Measurements from ENCODE around the gene PKLR.

DNA sequence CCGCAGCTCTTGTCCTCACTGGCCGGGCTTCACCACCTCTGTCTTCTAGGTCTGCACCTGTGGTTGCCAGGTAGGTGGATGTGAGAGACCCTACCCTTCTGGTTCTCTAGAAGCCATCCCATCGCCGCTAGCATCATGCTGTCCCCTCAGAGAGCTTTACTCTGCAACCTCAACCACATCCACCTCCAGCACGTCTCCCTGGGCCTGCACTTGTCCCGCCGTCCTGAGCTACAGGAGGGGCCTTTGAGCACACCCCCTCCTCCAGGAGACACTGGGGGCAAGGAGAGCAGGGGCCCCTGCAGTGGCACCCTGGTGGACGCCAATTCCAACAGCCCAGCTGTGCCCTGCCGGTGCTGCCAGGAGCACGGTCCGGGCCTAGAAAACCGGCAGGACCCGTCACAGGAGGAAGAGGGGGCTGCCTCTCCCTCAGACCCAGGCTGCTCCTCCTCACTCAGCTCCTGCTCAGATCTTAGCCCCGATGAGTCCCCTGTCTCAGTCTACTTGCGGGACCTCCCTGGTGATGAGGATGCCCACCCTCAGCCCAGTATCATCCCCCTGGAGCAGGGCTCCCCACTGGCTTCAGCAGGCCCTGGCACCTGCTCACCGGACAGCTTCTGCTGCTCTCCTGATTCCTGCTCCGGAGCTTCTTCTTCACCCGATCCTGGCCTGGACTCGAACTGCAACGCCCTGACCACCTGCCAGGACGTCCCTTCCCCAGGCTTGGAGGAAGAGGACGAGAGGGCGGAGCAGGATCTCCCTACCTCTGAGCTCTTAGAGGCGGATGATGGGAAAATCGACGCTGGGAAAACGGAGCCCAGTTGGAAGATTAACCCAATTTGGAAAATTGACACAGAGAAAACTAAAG, 20.6 kb upstream of the PKLR start:
- no peak for TF ChIP-seq POLR2A (IDR thresholded peaks at IDR 0.05)
- TF ChIP-seq, protein P1, sequence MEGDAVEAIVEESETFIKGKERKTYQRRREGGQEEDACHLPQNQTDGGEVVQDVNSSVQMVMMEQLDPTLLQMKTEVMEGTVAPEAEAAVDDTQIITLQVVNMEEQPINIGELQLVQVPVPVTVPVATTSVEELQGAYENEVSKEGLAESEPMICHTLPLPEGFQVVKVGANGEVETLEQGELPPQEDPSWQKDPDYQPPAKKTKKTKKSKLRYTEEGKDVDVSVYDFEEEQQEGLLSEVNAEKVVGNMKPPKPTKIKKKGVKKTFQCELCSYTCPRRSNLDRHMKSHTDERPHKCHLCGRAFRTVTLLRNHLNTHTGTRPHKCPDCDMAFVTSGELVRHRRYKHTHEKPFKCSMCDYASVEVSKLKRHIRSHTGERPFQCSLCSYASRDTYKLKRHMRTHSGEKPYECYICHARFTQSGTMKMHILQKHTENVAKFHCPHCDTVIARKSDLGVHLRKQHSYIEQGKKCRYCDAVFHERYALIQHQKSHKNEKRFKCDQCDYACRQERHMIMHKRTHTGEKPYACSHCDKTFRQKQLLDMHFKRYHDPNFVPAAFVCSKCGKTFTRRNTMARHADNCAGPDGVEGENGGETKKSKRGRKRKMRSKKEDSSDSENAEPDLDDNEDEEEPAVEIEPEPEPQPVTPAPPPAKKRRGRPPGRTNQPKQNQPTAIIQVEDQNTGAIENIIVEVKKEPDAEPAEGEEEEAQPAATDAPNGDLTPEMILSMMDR (IDR thresholded peaks at IDR 0.05), result no peak
